22Rv1 (cell line): ENCODE data around the gene PPCS.

ENCODE experiments used
- ZFX ChIP-seq: fragments of 450-650 bp; IDR thresholded peaks from 2 replicates; pipeline ENCODE4 v1.6.1; 2017; ENCODE audit warnings: antibody characterized with exemption, borderline replicate concordance
- TF ChIP-seq, protein P1 (sequence below): fragments of 450-650 bp; IDR thresholded peaks from 2 replicates; pipeline ENCODE4 v1.5.1; 2017; ENCODE audit warnings: mild to moderate bottlenecking

DNA sequence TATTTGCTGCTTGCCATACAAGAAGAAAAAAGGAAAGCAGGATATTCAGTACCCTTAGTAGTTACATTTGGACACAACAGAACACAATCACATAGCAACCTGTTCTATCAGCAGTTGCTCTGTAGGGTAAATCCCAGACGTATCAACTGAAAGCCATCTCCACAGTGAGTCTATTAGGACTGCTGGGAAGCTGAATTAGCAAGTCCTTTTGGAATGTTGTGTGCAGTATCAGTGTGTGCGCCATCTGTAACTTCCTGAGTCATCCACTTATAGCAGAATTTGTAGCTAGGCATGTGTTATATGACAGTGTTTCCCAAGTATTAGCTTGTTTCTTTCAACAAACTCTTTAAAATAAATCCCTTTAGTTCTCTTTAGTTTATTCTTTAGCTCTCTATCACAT lies 28.0 kb downstream of the PPCS start:
- TF ChIP-seq ZFX = no peak
- TF ChIP-seq, protein P1, sequence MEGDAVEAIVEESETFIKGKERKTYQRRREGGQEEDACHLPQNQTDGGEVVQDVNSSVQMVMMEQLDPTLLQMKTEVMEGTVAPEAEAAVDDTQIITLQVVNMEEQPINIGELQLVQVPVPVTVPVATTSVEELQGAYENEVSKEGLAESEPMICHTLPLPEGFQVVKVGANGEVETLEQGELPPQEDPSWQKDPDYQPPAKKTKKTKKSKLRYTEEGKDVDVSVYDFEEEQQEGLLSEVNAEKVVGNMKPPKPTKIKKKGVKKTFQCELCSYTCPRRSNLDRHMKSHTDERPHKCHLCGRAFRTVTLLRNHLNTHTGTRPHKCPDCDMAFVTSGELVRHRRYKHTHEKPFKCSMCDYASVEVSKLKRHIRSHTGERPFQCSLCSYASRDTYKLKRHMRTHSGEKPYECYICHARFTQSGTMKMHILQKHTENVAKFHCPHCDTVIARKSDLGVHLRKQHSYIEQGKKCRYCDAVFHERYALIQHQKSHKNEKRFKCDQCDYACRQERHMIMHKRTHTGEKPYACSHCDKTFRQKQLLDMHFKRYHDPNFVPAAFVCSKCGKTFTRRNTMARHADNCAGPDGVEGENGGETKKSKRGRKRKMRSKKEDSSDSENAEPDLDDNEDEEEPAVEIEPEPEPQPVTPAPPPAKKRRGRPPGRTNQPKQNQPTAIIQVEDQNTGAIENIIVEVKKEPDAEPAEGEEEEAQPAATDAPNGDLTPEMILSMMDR = no peak
